Progenitor cell of endocrine pancreas (in vitro differentiated cells): Measurements from ENCODE around the gene PUS3. TPM values are rescaled to one million over a fixed set of nuclear protein-coding genes. Genes with fewer than 3 reads are reported as not detected.

ENCODE experiments used
- DNase-seq: peaks from one replicate; pipeline ENCODE4 v3.0.0; 2021; ENCODE audit warnings: low spot score; ENCODE audit not compliant: unreplicated experiment
- H3K27ac Mint-ChIP-seq: 2 replicates; pipeline ENCODE4 v1.8.0; 2021; ENCODE audit warnings: mild to moderate bottlenecking, moderate library complexity, mixed read lengths
- H3K27me3 Mint-ChIP-seq: 2 replicates; pipeline ENCODE4 v1.8.0; 2021; ENCODE audit warnings: mixed read lengths
- H3K36me3 Mint-ChIP-seq: 2 replicates; pipeline ENCODE4 v1.8.0; 2022; ENCODE audit warnings: mixed read lengths; ENCODE audit not compliant: insufficient read depth
- H3K4me1 Mint-ChIP-seq: 2 replicates; pipeline ENCODE4 v1.8.0; 2021; ENCODE audit warnings: low read depth, mixed read lengths
- H3K4me3 Mint-ChIP-seq: 2 replicates; pipeline ENCODE4 v1.8.0; 2021; ENCODE audit warnings: low read depth, mild to moderate bottlenecking, moderate library complexity, mixed read lengths
- H3K9me3 Mint-ChIP-seq: 2 replicates; pipeline ENCODE4 v1.8.0; 2021; ENCODE audit warnings: low read depth, mixed read lengths
- total RNA-seq: library from RNA; stranded (reverse); gene quantifications from 2 replicates; pipeline ENCODE4 v1.2.1, GENCODE V29; 2021
- TF ChIP-seq, protein P1 (sequence below): fragments of 200-600 bp; sonication (generic); IDR thresholded peaks from one replicate; pipeline ENCODE4 v1.5.0; 2021; ENCODE audit warnings: antibody characterized with exemption, mild to moderate bottlenecking; ENCODE audit not compliant: unreplicated experiment

The PUS3 gene
- total RNA-seq, 1 donor from 2014 or later, result 12.4 TPM

DNA sequence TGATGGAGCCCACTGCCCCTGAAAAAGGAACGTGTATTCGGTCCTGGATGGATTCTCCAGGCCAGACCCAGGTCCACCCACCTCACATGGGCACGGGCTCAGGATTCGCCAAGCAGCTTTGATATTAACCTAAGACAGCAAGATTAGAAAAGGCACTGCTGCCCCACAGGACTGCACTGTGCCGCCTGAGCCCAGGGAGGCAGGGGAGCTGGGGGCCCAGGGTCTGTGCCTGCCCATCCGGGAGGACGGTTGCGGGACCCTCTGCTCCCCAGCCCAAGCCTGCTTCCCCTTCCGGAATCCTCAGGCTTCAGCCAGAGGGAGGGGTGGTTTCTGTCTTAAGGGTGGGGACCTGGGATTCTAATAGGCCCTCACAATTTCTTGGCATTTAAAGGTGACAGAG, 29.3 kb upstream of the PUS3 start:
- Mint-ChIP-seq H3K9me3 (no peaks in the 10 kb centered on the region), H3K4me3 (no peak overlapping the region), H3K36me3 (no peaks in the 10 kb centered on the region), H3K27me3 (peaks cover 2% of the 10 kb centered on the region), H3K4me1 (peaks cover 7% of the 10 kb centered on the region), H3K27ac (no peak overlapping the region)
- TF ChIP-seq, protein P1, sequence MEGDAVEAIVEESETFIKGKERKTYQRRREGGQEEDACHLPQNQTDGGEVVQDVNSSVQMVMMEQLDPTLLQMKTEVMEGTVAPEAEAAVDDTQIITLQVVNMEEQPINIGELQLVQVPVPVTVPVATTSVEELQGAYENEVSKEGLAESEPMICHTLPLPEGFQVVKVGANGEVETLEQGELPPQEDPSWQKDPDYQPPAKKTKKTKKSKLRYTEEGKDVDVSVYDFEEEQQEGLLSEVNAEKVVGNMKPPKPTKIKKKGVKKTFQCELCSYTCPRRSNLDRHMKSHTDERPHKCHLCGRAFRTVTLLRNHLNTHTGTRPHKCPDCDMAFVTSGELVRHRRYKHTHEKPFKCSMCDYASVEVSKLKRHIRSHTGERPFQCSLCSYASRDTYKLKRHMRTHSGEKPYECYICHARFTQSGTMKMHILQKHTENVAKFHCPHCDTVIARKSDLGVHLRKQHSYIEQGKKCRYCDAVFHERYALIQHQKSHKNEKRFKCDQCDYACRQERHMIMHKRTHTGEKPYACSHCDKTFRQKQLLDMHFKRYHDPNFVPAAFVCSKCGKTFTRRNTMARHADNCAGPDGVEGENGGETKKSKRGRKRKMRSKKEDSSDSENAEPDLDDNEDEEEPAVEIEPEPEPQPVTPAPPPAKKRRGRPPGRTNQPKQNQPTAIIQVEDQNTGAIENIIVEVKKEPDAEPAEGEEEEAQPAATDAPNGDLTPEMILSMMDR, result no peak
- no peak for DNase-seq

DNA sequence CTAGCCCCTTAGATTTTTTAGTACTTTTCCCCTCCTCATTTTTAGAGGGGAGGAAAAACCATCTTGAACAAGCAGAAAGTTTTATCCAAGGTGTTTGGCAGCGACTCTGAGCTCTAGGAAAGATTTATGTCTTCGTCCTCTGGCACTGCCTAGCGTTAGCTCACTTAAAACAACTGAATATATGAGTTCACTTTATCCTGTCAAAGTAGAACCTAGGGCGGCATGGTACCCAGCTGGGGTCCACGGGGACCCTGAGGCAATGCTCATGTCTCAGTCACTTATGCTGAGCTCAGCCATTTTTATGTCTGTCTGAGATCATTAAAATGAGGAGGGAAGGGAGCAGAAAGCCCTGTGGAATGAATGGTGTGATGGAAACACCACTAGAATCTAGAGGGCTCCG, 28.7 kb upstream of the PUS3 start:
- no peak for DNase-seq
- no peaks in the 10 kb centered on the region for H3K9me3 Mint-ChIP-seq
- TF ChIP-seq, protein P1, result no peak
- H3K4me1 Mint-ChIP-seq, result peaks cover 7% of the 10 kb centered on the region
- no peak overlapping the region for H3K27ac Mint-ChIP-seq
- H3K36me3 Mint-ChIP-seq, result no peaks in the 10 kb centered on the region
- peaks cover 8% of the 10 kb centered on the region for H3K27me3 Mint-ChIP-seq
- H3K4me3 Mint-ChIP-seq, result no peak overlapping the region

DNA sequence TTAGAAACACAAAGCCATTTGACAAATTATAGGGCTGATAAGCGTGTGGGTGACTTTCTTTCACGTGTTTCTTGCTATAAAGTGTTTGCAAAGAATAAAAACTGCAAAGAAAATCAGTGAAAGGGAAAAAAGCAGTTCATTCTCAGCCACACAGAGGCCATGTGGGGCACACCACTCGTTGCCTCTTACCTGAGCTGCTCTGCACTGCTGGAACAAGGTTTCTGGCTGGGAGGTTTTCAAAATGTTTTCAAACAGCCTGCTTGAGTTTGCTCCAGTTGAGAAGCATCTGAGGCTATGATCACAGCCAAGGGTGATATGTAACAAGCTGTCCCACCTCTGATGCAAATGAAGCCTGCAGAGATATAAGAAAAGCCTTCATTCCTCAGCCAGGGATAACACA, 28.1 kb upstream of the PUS3 start:
- Mint-ChIP-seq H3K4me1 (peaks cover 7% of the 10 kb centered on the region), H3K27ac (no peak overlapping the region), H3K9me3 (no peaks in the 10 kb centered on the region), H3K27me3 (peaks cover 8% of the 10 kb centered on the region), H3K36me3 (no peaks in the 10 kb centered on the region), H3K4me3 (no peak overlapping the region)
- no peak for DNase-seq
- TF ChIP-seq, protein P1, result no peak

DNA sequence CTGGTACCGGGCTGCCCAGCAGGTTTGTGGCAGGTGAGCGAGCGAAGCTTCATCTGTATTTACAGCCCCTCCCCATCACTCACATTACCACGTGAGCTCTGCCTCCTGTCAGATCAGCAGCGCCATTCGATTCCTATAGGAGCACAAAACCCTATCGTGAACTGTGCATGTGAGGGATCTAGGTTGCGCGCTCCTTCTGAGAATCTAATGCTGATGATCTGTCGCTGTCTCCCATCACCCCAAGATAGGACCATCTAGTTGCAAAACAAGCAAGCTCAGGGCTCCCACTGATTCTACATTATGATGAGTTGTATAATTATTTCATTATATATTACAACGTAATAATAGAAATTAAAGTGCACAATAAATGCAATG, 27.1 kb upstream of the PUS3 start:
- no peak for DNase-seq
- no peaks in the 10 kb centered on the region for H3K9me3 Mint-ChIP-seq
- H3K4me3 Mint-ChIP-seq, result no peak overlapping the region
- peaks cover 8% of the 10 kb centered on the region for H3K27me3 Mint-ChIP-seq
- H3K27ac Mint-ChIP-seq, result no peak overlapping the region
- H3K4me1 Mint-ChIP-seq, result peaks cover 5% of the 10 kb centered on the region
- H3K36me3 Mint-ChIP-seq, result no peaks in the 10 kb centered on the region
- TF ChIP-seq, protein P1, result no peak

DNA sequence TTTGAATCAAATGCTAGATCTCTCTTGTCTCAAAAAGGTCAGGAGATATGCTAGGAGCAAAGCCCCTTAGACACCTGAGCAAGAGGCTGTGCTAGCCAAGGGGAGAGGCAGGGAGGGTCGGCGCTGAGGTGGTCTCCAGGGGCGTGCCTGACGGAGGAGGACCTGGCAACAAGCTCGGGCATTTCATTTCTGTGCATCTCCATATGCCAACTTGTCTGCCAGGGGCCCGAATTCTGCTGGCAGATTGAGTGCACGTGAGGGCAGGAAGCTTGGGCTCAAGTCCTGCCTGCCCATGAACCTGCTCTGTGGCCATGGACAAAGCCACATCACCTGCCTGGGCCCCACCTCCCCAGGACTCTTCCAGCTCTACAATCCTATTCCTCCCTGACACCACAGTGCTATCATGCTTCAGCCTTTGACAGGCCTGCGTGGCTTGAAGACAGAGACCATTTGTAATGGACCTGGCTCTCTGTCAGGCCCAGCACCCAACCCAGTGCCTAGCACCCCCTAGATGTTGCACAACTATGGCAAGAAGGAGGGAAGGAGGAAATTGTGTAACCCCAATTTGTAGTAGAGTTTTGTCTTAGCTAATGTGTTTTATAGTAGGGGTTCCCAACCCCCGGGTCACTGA, 26.6 kb upstream of the PUS3 start:
- Mint-ChIP-seq H3K4me1 (peaks cover 5% of the 10 kb centered on the region), H3K27me3 (peaks cover 8% of the 10 kb centered on the region), H3K4me3 (no peak overlapping the region), H3K36me3 (no peaks in the 10 kb centered on the region), H3K27ac (no peak overlapping the region), H3K9me3 (no peaks in the 10 kb centered on the region)
- DNase-seq, result no peak
- TF ChIP-seq, protein P1, result no peak
